GM18907 (cell line): ENCODE data around the gene OCA2.
"Not testable (repeated sequence)": the region's sequence is repeated elsewhere in the genome, so short reads cannot be mapped to it uniquely, and the experiment has no call there.

ENCODE experiments used
- ATAC-seq: cut with Tn5 transposase; IDR thresholded peaks from one replicate; pipeline ENCODE4 v1.9.1; 2021; ENCODE audit warnings: mild to moderate bottlenecking, moderate library complexity; ENCODE audit not compliant: unreplicated experiment

The OCA2 gene

GRCh38 chr15:27854601-27855000, 244.5 kb downstream of the OCA2 start:
- no peak for ATAC-seq

GRCh38 chr15:27853624-27854455, 245.3 kb downstream of the OCA2 start:
- no peak for ATAC-seq

GRCh38 chr15:27851858-27852210, 247.3 kb downstream of the OCA2 start:
- ATAC-seq = no peak

- ATAC-seq = no peak
Measured at GRCh38 chr15:27850981-27851857, 247.9 kb downstream of the OCA2 start.

GRCh38 chr15:27850050-27850449, 249.1 kb downstream of the OCA2 start:
- no peak for ATAC-seq

GRCh38 chr15:27848936-27849335, 250.2 kb downstream of the OCA2 start:
- not testable (repeated sequence) for ATAC-seq

GRCh38 chr15:27847775-27848710, 251.1 kb downstream of the OCA2 start:
- no peak for ATAC-seq

- no peak for ATAC-seq
Measured at GRCh38 chr15:27846722-27847395, 252.3 kb downstream of the OCA2 start.

GRCh38 chr15:27845535-27846369, 253.4 kb downstream of the OCA2 start:
- no peak for ATAC-seq

GRCh38 chr15:27844018-27844666, 255.0 kb downstream of the OCA2 start:
- ATAC-seq = no peak

- no peak for ATAC-seq
Measured at GRCh38 chr15:27843146-27843545, 256.0 kb downstream of the OCA2 start.

- no peak for ATAC-seq
Measured at GRCh38 chr15:27842526-27842925, 256.6 kb downstream of the OCA2 start.

GRCh38 chr15:27835233-27835939, 263.7 kb downstream of the OCA2 start:
- ATAC-seq = no peak

GRCh38 chr15:27834684-27835083, 264.4 kb downstream of the OCA2 start:
- ATAC-seq = no peak

GRCh38 chr15:27833974-27834373, 265.1 kb downstream of the OCA2 start:
- ATAC-seq = no peak

GRCh38 chr15:27833178-27833577, 265.9 kb downstream of the OCA2 start:
- no peak for ATAC-seq

- ATAC-seq = no peak
Measured at GRCh38 chr15:27832237-27832596, 266.9 kb downstream of the OCA2 start.
